C4-2B (cell line): ENCODE results near the gene CEACAM7.

Experiments used
- H3K27ac ChIP-seq: fragments of 450-650 bp; 2 replicates; pipeline ENCODE4 v1.5.1; 2017
- ZFX ChIP-seq: fragments of 450-650 bp; IDR thresholded peaks from 2 replicates; pipeline ENCODE4 v1.6.1; 2017
- TF ChIP-seq, protein P1 (sequence below): fragments of 450-650 bp; conservative IDR thresholded peaks from 2 replicates; pipeline ENCODE4 v1.5.1; 2017; ENCODE audit warnings: mild to moderate bottlenecking

Gene CEACAM7

GRCh38 chr19:41688098-41688497 lies at the start of gene CEACAM7:
Gene CEACAM7, minus strand, starts transcription at chr19:41688270. Its CDS starts 105 bp downstream, at chr19:41688165.
- no peak for TF ChIP-seq ZFX
- TF ChIP-seq, protein P1, sequence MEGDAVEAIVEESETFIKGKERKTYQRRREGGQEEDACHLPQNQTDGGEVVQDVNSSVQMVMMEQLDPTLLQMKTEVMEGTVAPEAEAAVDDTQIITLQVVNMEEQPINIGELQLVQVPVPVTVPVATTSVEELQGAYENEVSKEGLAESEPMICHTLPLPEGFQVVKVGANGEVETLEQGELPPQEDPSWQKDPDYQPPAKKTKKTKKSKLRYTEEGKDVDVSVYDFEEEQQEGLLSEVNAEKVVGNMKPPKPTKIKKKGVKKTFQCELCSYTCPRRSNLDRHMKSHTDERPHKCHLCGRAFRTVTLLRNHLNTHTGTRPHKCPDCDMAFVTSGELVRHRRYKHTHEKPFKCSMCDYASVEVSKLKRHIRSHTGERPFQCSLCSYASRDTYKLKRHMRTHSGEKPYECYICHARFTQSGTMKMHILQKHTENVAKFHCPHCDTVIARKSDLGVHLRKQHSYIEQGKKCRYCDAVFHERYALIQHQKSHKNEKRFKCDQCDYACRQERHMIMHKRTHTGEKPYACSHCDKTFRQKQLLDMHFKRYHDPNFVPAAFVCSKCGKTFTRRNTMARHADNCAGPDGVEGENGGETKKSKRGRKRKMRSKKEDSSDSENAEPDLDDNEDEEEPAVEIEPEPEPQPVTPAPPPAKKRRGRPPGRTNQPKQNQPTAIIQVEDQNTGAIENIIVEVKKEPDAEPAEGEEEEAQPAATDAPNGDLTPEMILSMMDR = no peak
- H3K27ac ChIP-seq = no peak within 1 kb of the TSS

- TF ChIP-seq, protein P1 = no peak
- TF ChIP-seq ZFX = no peak
- no peak overlapping the region for H3K27ac ChIP-seq
Measured at GRCh38 chr19:41735071-41735600, 47.1 kb upstream of the CEACAM7 start.

GRCh38 chr19:41734585-41734984 lies 46.5 kb upstream of the CEACAM7 start:
- H3K27ac ChIP-seq = no peak overlapping the region
- TF ChIP-seq, protein P1 = no peak
- TF ChIP-seq ZFX = no peak

GRCh38 chr19:41734156-41734555 lies 46.1 kb upstream of the CEACAM7 start:
- TF ChIP-seq ZFX = no peak
- TF ChIP-seq, protein P1 = no peak
- no peak overlapping the region for H3K27ac ChIP-seq

DNA sequence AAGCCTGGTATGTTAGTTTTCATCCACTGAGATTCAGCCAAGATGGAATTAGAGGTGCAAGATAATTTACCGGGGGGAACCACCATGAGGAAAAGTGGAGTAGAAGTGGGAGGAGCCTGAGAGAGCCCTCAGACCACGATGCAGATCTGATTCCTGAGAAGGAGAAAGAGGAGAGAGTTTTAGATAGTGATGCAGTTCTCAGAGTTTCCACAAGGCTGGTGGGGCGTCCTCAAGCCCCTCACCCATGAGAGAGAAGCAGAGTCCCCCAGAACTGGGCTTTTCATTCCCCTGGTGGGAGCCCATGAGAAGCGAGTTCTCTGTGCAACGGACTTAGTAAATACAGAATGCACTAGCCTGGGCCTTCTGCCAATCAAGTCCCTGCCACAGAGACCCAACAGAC lies 38.4 kb upstream of the CEACAM7 start:
- no peak overlapping the region for H3K27ac ChIP-seq
- TF ChIP-seq ZFX = no peak

- H3K27ac ChIP-seq = no peak overlapping the region
- TF ChIP-seq, protein P1 = no peak
- no peak for TF ChIP-seq ZFX
Measured at GRCh38 chr19:41720103-41720502, 32.0 kb upstream of the CEACAM7 start.

DNA sequence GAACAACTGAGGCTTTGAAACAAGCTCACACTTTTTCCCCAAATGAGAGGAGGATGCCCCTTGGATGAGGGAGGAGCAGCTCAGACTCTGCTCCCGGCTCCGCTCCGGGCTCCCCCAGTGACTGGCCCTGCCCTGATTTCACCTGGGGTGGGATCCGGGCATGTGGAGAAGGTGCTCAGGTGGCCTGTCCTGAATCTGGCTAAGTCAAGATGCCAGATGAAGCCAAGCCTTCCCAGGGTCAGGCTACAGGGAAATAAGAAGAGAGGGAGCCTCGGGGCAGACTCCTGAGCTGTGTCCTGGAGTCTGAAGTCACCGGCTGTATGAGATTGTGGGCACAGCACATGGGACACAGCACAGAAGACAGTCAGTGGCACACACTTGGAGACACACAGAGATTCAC lies 30.7 kb upstream of the CEACAM7 start:
- TF ChIP-seq ZFX = no peak
- TF ChIP-seq, protein P1 = no peak
- H3K27ac ChIP-seq = no peak overlapping the region

DNA sequence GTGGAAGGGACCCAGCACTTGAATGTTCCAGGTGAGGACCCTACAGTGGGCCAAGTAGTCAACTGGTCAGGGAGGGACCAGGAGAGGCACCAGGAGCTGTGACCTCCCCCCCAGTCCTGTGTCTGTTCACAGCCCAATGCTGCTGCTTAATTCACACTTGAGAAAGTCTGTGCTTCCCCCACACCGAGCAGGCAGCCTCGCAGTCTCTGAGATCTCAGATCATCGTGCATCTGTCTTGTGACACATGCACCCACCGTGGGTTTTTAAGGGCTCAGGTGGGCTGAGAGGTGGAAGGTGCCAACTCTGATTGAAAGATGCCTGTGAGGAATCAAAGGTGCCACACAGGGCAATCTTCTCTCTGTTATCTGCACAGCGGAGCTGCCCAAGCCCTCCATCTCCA lies 26.5 kb upstream of the CEACAM7 start:
- TF ChIP-seq ZFX = no peak
- TF ChIP-seq, protein P1 = no peak
- no peak overlapping the region for H3K27ac ChIP-seq
